HepG2 (cell line): ENCODE measurements around the gene CCNI2.

Source experiments
- HMGXB4 ChIP-seq, 2 experiments: sonication (generic) in 1 of 2; formaldehyde crosslinking in 1 of 2; IDR thresholded peaks; 2 replicates each; pipeline versions ENCODE4 v1.4.0 to v1.6.1; 2018 to 2020; ENCODE audit warnings: missing genetic modification reagents in 2 of 2, borderline replicate concordance in 1 of 2, low read depth in 1 of 2, mild to moderate bottlenecking in 1 of 2, missing biosample characterization in 1 of 2
- IRF9 ChIP-seq: sonication (generic); formaldehyde crosslinking; IDR thresholded peaks from 2 replicates; pipeline ENCODE4 v1.8.0; 2022; ENCODE audit warnings: missing genetic modification reagents, mild to moderate bottlenecking, borderline replicate concordance
- NFIC ChIP-seq: IDR thresholded peaks from 2 replicates; pipeline ENCODE4 v1.6.1; 2012; ENCODE audit warnings: mild to moderate bottlenecking, low read length, inconsistent platforms
- RFX5 ChIP-seq: IDR thresholded peaks from 2 replicates; pipeline ENCODE4 v1.6.1; 2011; ENCODE audit warnings: low read depth, low read length, improper control_type of control experiment

GRCh38 chr5:132778129-132778528, 30.9 kb downstream of the CCNI2 start:
- TF ChIP-seq NFIC (no peak), IRF9 (CRISPR knock-in tag) (no peak), HMGXB4 (CRISPR knock-in tag; IDR thresholded peaks at IDR 0.05; ENCODE audit: borderline replicate concordance in 1 of 2, low read depth in 1 of 2) (no peak), RFX5 (no peak)
